Smooth muscle cell (in vitro differentiated cells): ENCODE results near the gene TSPOAP1. TPM values are rescaled to one million over a fixed set of nuclear protein-coding genes. Genes with fewer than 3 reads are reported as not detected.

Experiments used
- DNase-seq: peaks from one replicate; lab custom pipeline; 2025; ENCODE audit not compliant: unreplicated experiment; lab: John Stamatoyannopoulos, UW
- H2AFZ ChIP-seq: fragments of 200-600 bp; sonication (generic); 2 replicates; pipeline ENCODE4 v1.6.0; 2016; ENCODE audit warnings: antibody characterized with exemption, low read depth, mild to moderate bottlenecking
- H3F3A ChIP-seq: fragments of 200-600 bp; sonication (generic); 2 replicates; pipeline ENCODE4 v1.6.0; 2017; ENCODE audit warnings: antibody characterized with exemption, low read depth
- H3K27ac ChIP-seq: fragments of 200-600 bp; sonication (generic); 2 replicates; pipeline ENCODE4 v1.5.1; 2016; ENCODE audit warnings: low read depth, mild to moderate bottlenecking
- H3K27me3 ChIP-seq: fragments of 200-600 bp; sonication (generic); 2 replicates; pipeline ENCODE4 v1.6.1; 2016; ENCODE audit warnings: low read depth, mild to moderate bottlenecking
- H3K36me3 ChIP-seq: fragments of 200-600 bp; sonication (generic); 2 replicates; pipeline ENCODE4 v1.5.1; 2016; ENCODE audit warnings: low read depth
- H3K4me1 ChIP-seq: fragments of 200-600 bp; sonication (generic); 2 replicates; pipeline ENCODE4 v1.5.1; 2016; ENCODE audit warnings: low read depth
- H3K4me2 ChIP-seq: fragments of 200-600 bp; sonication (generic); 2 replicates; pipeline ENCODE4 v1.6.0; 2016; ENCODE audit warnings: mild to moderate bottlenecking
- H3K4me3 ChIP-seq: fragments of 200-600 bp; sonication (generic); 2 replicates; pipeline ENCODE4 v1.5.1; 2016; ENCODE audit warnings: mild to moderate bottlenecking
- H3K79me2 ChIP-seq: fragments of 200-600 bp; sonication (generic); 2 replicates; pipeline ENCODE4 v1.6.0; 2016; ENCODE audit warnings: low read depth, mild to moderate bottlenecking
- H3K9ac ChIP-seq: fragments of 200-600 bp; sonication (generic); 2 replicates; pipeline ENCODE4 v1.6.0; 2016; ENCODE audit warnings: low read depth
- H3K9me3 ChIP-seq: fragments of 200-600 bp; sonication (generic); replicated peaks from 2 replicates; pipeline ENCODE4 v1.5.1; 2016; ENCODE audit warnings: low read depth
- H4K20me1 ChIP-seq: fragments of 200-600 bp; sonication (generic); 2 replicates; pipeline ENCODE4 v1.6.0; 2016; ENCODE audit warnings: low read depth
- CTCF ChIP-seq: fragments of 200-600 bp; sonication (generic); IDR thresholded peaks from 2 replicates; pipeline ENCODE4 v1.5.1; 2017; ENCODE audit warnings: borderline replicate concordance, mild to moderate bottlenecking, antibody characterized with exemption; ENCODE audit not compliant: insufficient read depth, poor library complexity, severe bottlenecking
- WGBS: methylation state at CpG from one replicate; pipeline ENCODE4 v1.1.7; 2016; ENCODE audit warnings: low lambda C conversion rate; 5-methylcytosine and 5-hydroxymethylcytosine counted together
- polyA plus RNA-seq: library from polyadenylated mRNA; unstranded; fragments of >200 nt; fragmentation: Nextera tagmentation; extraction: Ambion mirVana; gene quantifications from 2 replicates; pipeline ENCODE4 v1.2.1, GENCODE V29; 2016
- total RNA-seq: library from RNA; depleted of rRNA; stranded (reverse); fragments of >200 nt; gene quantifications from 2 replicates; pipeline ENCODE4 v1.2.3, GENCODE V29; 2014

Gene TSPOAP1
- total and polyA plus RNA-seq, 2 experiments from 2014 or later = 7.0 to 11.7 TPM

- WGBS = 86% methylated on average over 11 of the region's 11 CpGs
- no peaks in the 10 kb centered on the region for H3F3A ChIP-seq
- no peak overlapping the region for H3K9ac ChIP-seq
- no peaks in the 10 kb centered on the region for H3K9me3 ChIP-seq
- H2AFZ ChIP-seq = no peak overlapping the region
- peaks cover 29% of the 10 kb centered on the region for H3K4me1 ChIP-seq
- H3K79me2 ChIP-seq = no peaks in the 10 kb centered on the region
- H3K4me3 ChIP-seq = peak overlapping the region; percentile 82
- H3K36me3 ChIP-seq = no peaks in the 10 kb centered on the region
- no peak for TF ChIP-seq CTCF
- no peaks in the 10 kb centered on the region for H4K20me1 ChIP-seq
- peak overlapping the region; percentile 99 for H3K4me2 ChIP-seq
- H3K27ac ChIP-seq = no peak overlapping the region
- no peaks in the 10 kb centered on the region for H3K27me3 ChIP-seq
- no peak for DNase-seq
Measured at GRCh38 chr17:58325289-58325726, 3.3 kb downstream of the TSPOAP1 start.

GRCh38 chr17:58324409-58325288 lies 3.9 kb downstream of the TSPOAP1 start:
- Histone ChIP-seq H3K4me3 (peak overlapping the region; percentile 82), H3K36me3 (no peaks in the 10 kb centered on the region), H3K9ac (peak overlapping the region; percentile 60), H3F3A (no peaks in the 10 kb centered on the region), H3K9me3 (no peaks in the 10 kb centered on the region), H3K4me1 (peaks cover 29% of the 10 kb centered on the region), H2AFZ (peak overlapping the region; percentile 98), H3K27ac (no peak overlapping the region), H3K79me2 (no peaks in the 10 kb centered on the region), H3K27me3 (no peaks in the 10 kb centered on the region), H4K20me1 (no peaks in the 10 kb centered on the region), H3K4me2 (peak overlapping the region; percentile 99)
- peak; percentile 17 for DNase-seq
- TF ChIP-seq CTCF = no peak
- WGBS = 14% methylated on average over 46 of the region's 66 CpGs

GRCh38 chr17:58324056-58324408 lies 4.6 kb downstream of the TSPOAP1 start:
- Histone ChIP-seq H3K9ac (peak overlapping the region; percentile 60), H3K79me2 (no peaks in the 10 kb centered on the region), H3F3A (no peaks in the 10 kb centered on the region), H3K4me3 (peak overlapping the region; percentile 82), H4K20me1 (no peaks in the 10 kb centered on the region), H3K4me2 (peak overlapping the region; percentile 99), H3K27me3 (no peaks in the 10 kb centered on the region), H3K36me3 (no peaks in the 10 kb centered on the region), H3K9me3 (no peaks in the 10 kb centered on the region), H2AFZ (peak overlapping the region; percentile 98), H3K27ac (no peak overlapping the region), H3K4me1 (peaks cover 24% of the 10 kb centered on the region)
- TF ChIP-seq CTCF = no peak
- no peak for DNase-seq
- WGBS = 34% methylated on average over 12 of the region's 13 CpGs
